Transverse colon (tissue), 4 donors: ENCODE data around the gene VAV2. TPM values are rescaled to one million over a fixed set of nuclear protein-coding genes. Genes with fewer than 3 reads are reported as not detected.

Source experiments
- DNase-seq: peaks from one replicate; pipeline ENCODE4 v3.0.0-alpha.2; 2019
- H3K27ac ChIP-seq, 4 donors: fragments of 200-600 bp; sonication (generic); 2 replicates each; pipeline ENCODE4 v1.5.1; 2016 to 2018; ENCODE audit warnings: inconsistent platforms in 4 of 4
- H3K27me3 ChIP-seq: fragments of 200-600 bp; sonication (generic); 2 replicates; pipeline ENCODE4 v1.5.1; 2017; ENCODE audit warnings: inconsistent platforms
- H3K36me3 ChIP-seq, 4 donors: fragments of 200-600 bp; sonication (generic); 2 replicates each; pipeline ENCODE4 v1.5.1; 2017 to 2019; ENCODE audit warnings: inconsistent platforms in 4 of 4
- H3K4me1 ChIP-seq, 4 donors: fragments of 200-600 bp; sonication (generic); 2 replicates each; pipeline ENCODE4 v1.5.1; 2017 to 2020; ENCODE audit warnings: inconsistent platforms in 4 of 4
- H3K4me3 ChIP-seq, 4 donors: fragments of 200-600 bp; sonication (generic); 1 replicate in 1 of 4; 2 replicates in 3 of 4; pipeline versions ENCODE4 v1.5.1 to v1.6.1; 2017 to 2019; ENCODE audit warnings: inconsistent platforms in 4 of 4
- H3K9me3 ChIP-seq, 2 donors: fragments of 200-600 bp; sonication (generic); 2 replicates each; pipeline ENCODE4 v1.5.1; 2017 to 2019; ENCODE audit warnings: inconsistent platforms in 2 of 2
- EP300 ChIP-seq: sonication (generic); formaldehyde crosslinking; IDR thresholded peaks from one replicate; pipeline ENCODE4 v1.6.1; 2017; ENCODE audit warnings: antibody characterized with exemption, low read depth
- POLR2A ChIP-seq: fragments of 450-650 bp; IDR thresholded peaks from one replicate; pipeline ENCODE4 v1.6.1; 2016; ENCODE audit warnings: antibody characterized with exemption, mild to moderate bottlenecking, moderate library complexity
- POLR2AphosphoS5 ChIP-seq, 3 donors: sonication (generic); formaldehyde crosslinking; IDR thresholded peaks; one replicate each; pipeline ENCODE4 v1.6.1; 2016; ENCODE audit warnings: antibody characterized with exemption in 3 of 3
- WGBS, 2 donors: methylation state at CpG; one replicate each; pipeline ENCODE4 v1.1.5; 2018; ENCODE audit warnings: low coverage in 1 of 2; 5-methylcytosine and 5-hydroxymethylcytosine counted together
- in situ Hi-C, 4 donors: fragments of 200-750 bp; cut with MboI; loops; one replicate each; pipeline versions ENCODE4 v1.15.0 to v1.15.1; 2017; ENCODE audit warnings: low sequenced_read_pairs in 3 of 4, low pct_ligation_motif_present in 1 of 4, low pct_unique_long_range_greater_than_20kb in 1 of 4
- intact Hi-C: fragments of 100-400 bp; cut with DNase I; formaldehyde crosslinking; loops from one replicate; pipeline ENCODE4 v1.15.1; 2023; ENCODE audit warnings: low total_unique reads
- total RNA-seq, 4 donors: library from RNA; depleted of rRNA; stranded (reverse); fragments of >200 nt; gene quantifications; one replicate each; pipeline ENCODE4 v1.1.0, GENCODE V29; 2016
- TF ChIP-seq, protein P1 (sequence below), 5 experiments: fragments of 200-600 bp in 3 of 5; fragments of 450-650 bp in 2 of 5; sonication (generic) in 3 of 5; IDR thresholded peaks; 1 replicate in 2 of 5; 2 replicates in 3 of 5; pipeline ENCODE4 v1.5.1; 2016 to 2017; ENCODE audit warnings: antibody characterized with exemption in 5 of 5, inconsistent platforms in 3 of 5, mild to moderate bottlenecking in 2 of 5, moderate library complexity in 1 of 5

Gene VAV2
- total RNA-seq, 4 donors from 2014 or later: 8.2 to 52.4 (median 24.5) TPM

DNA sequence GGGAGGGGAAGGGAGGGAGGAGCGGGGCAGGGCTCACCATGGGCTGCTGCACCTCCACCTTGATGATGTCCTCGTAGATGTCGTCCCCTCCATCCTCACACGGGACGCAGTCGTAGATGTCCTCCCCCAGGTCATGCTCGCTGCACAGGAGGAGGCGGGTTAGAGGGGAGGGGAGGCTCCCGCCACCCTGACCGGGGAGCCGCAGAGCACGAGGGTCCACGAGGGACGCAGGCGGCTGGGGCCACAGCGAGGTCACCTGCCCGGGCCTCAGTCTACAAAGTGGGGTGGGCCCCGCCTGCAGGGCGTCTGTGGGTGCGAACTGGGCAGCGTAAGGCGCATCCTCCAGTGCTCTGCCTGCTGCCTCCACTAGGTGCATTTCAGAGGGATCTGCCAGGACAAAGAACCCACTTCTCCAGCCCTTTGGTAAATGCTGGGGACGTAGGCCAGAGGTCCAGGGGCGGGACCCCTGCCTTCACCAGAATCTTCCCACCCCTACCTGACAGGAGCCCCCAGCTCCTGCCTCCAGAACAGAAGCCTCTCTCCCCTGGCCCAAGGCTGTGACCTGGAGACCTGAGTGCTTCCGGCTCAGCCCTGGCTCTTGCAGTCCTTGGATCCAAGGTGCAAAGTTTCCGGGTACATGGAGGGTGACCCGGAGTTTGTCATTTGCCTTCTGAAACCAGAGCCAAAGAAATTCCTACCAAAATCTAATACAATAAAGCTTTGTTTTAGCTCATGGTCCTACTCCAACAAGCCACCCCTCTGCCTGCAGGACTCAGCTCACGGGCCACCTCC, 179.9 kb downstream of the VAV2 start:
- WGBS, 2 donors: 93 to 94% methylated on average over 3 to 28 of the region's 28 CpGs
- H3K4me3 ChIP-seq: no peak overlapping the region
- no peaks in the 10 kb centered on the region for H3K27me3 ChIP-seq
- H3K36me3 ChIP-seq: no peaks in the 10 kb centered on the region
- H3K4me1 ChIP-seq: no peaks in the 10 kb centered on the region
- in situ Hi-C loops (no loop called here), intact Hi-C loops (no loop called here)
- H3K9me3 ChIP-seq: no peaks in the 10 kb centered on the region
- TF ChIP-seq, protein P1, sequence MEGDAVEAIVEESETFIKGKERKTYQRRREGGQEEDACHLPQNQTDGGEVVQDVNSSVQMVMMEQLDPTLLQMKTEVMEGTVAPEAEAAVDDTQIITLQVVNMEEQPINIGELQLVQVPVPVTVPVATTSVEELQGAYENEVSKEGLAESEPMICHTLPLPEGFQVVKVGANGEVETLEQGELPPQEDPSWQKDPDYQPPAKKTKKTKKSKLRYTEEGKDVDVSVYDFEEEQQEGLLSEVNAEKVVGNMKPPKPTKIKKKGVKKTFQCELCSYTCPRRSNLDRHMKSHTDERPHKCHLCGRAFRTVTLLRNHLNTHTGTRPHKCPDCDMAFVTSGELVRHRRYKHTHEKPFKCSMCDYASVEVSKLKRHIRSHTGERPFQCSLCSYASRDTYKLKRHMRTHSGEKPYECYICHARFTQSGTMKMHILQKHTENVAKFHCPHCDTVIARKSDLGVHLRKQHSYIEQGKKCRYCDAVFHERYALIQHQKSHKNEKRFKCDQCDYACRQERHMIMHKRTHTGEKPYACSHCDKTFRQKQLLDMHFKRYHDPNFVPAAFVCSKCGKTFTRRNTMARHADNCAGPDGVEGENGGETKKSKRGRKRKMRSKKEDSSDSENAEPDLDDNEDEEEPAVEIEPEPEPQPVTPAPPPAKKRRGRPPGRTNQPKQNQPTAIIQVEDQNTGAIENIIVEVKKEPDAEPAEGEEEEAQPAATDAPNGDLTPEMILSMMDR (IDR thresholded peaks at IDR 0.05): no peak
- TF ChIP-seq POLR2AphosphoS5 (IDR thresholded peaks at IDR 0.05): no peak
- TF ChIP-seq EP300: no peak
- TF ChIP-seq POLR2A: no peak
- DNase-seq: no peak
- H3K27ac ChIP-seq: no peak overlapping the region

DNA sequence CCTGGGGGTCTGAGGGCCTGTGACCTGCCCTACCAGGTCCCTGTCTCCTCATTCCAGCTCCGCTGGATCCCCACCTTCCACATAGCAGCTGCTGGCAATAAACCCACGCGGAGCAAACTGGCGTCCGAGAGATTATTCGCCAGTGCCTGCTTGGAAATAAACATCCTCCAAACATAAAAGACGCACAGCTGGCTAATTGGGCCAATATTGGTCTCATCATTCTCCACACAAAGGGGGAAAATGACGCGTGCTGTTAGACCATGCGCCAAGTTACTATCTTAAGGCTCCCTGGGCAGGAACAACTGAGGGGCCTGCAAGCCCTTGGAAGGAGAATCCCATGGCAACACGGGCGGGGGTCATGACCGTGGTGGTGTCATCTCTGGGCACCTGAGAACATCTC, 180.7 kb downstream of the VAV2 start:
- H3K9me3 ChIP-seq: no peaks in the 10 kb centered on the region
- no peaks in the 10 kb centered on the region for H3K27me3 ChIP-seq
- H3K4me3 ChIP-seq: no peak overlapping the region
- DNase-seq: no peak
- WGBS, 2 donors: 88% methylated on average over 13 of the region's 13 CpGs; no CpG with 5 or more reads in 1 of the 2 donors
- no peak overlapping the region for H3K27ac ChIP-seq
- in situ Hi-C loops (no loop called here), intact Hi-C loops (no loop called here)
- H3K36me3 ChIP-seq: no peaks in the 10 kb centered on the region
- no peaks in the 10 kb centered on the region for H3K4me1 ChIP-seq
- TF ChIP-seq, protein P1 (IDR thresholded peaks at IDR 0.05): no peak
- TF ChIP-seq POLR2AphosphoS5 (IDR thresholded peaks at IDR 0.05) (no peak), EP300 (no peak), POLR2A (no peak)

DNA sequence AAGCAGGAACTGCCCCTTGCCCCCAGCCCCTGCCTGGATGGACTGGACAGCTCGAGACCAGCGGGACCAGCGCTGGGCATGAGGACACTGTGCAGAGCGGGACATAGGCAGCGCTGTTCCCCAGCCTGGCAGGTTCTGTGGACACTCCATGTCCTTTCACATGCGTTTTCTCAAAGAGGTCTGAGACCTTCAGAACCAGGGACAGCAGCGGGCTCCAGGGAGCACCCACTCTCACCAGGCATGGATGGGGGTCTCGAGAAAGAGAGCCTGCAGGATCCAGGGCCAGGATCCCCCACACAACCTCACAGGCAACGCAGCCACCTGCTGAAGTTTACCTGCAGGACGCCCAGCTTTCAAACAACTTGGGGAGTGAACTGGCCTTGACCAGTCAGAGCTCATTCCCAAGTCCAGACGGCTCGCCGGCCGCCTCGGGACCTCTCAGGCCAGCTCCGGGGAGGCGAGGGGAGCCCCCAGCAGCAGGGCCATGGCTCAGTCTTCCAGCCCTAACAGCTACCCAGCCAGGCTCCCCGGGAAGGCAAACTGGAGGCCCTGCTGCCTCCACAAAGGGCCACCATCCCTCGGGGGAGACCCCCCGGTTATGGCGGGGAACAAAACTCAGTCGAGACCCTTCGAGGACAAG, 181.4 kb downstream of the VAV2 start:
- in situ Hi-C loops (no loop called here), intact Hi-C loops (no loop called here)
- Histone ChIP-seq H3K4me1 (no peaks in the 10 kb centered on the region), H3K9me3 (no peaks in the 10 kb centered on the region), H3K27ac (no peak overlapping the region), H3K4me3 (no peak overlapping the region), H3K27me3 (no peaks in the 10 kb centered on the region), H3K36me3 (no peaks in the 10 kb centered on the region)
- WGBS, 2 donors: 92 to 95% methylated on average over 4 to 16 of the region's 23 CpGs
- TF ChIP-seq POLR2AphosphoS5 (IDR thresholded peaks at IDR 0.05) (no peak), POLR2A (no peak)
- DNase-seq: no peak

DNA sequence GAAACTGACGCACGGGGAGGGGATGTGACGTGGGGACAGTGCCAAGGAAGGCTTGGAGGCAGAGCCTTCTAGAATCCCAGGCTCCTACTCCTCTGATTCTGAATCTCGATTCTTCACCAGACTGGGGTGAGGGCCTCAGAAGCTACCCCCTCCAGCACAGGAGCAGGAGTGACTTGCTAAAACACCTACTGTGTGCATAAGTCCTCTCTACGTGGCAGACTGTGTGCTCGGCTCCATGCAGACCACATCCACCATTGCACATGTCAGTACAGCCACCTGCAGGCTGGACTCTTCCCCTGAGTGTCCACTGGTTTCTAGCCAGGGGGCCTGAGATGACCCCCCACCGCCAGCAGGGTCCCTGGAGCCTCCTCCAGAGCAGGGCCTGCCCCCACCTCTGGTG, 182.8 kb downstream of the VAV2 start:
- in situ Hi-C loops (loop anchor here in 1 of 4 donors (10.0 kb wide), 1 partner anchor 195 kb away; no protein-coding TSS in a partner anchor), intact Hi-C loops (no loop called here)
- Histone ChIP-seq H3K27me3 (no peaks in the 10 kb centered on the region), H3K36me3 (no peaks in the 10 kb centered on the region), H3K4me1 (no peaks in the 10 kb centered on the region), H3K27ac (no peak overlapping the region), H3K4me3 (no peak overlapping the region), H3K9me3 (no peaks in the 10 kb centered on the region)
- TF ChIP-seq EP300 (no peak), POLR2A (no peak), POLR2AphosphoS5 (IDR thresholded peaks at IDR 0.05) (no peak)
- TF ChIP-seq, protein P1 (IDR thresholded peaks at IDR 0.05): no peak
- whole genome bisulfite sequencing, 2 donors: 95% methylated on average over 7 of the region's 7 CpGs; no CpG with 5 or more reads in 1 of the 2 donors
- DNase-seq: no peak
